BE2C (cell line): ENCODE results near the gene EXPH5.
"Not testable (repeated sequence)": the region's sequence is repeated elsewhere in the genome, so short reads cannot be mapped to it uniquely, and the experiment has no call there.

Source experiments
- DNase-seq: peaks from one replicate; pipeline ENCODE4 v3.0.0-alpha.2; 2020
- H3K27me3 ChIP-seq: fragments of 250-450 bp; sonication (Bioruptor Pico); 2 replicates; pipeline ENCODE4 v1.5.1; 2020; ENCODE audit warnings: mild to moderate bottlenecking
- H3K36me3 ChIP-seq: fragments of 250-450 bp; sonication (Bioruptor Pico); 2 replicates; pipeline ENCODE4 v1.5.1; 2020; ENCODE audit warnings: mild to moderate bottlenecking
- H3K4me1 ChIP-seq: fragments of 250-450 bp; sonication (Bioruptor Pico); 2 replicates; pipeline ENCODE4 v1.5.1; 2020
- H3K4me3 ChIP-seq: 2 replicates; pipeline ENCODE4 v1.5.1; 2011; ENCODE audit warnings: low read depth, low read length
- H3K9me3 ChIP-seq: fragments of 250-450 bp; sonication (Bioruptor Pico); 2 replicates; pipeline ENCODE4 v1.5.1; 2020
- TF ChIP-seq, protein P1 (sequence below): IDR thresholded peaks from 2 replicates; pipeline ENCODE4 v1.5.1; 2012; ENCODE audit warnings: mild to moderate bottlenecking, low read depth, low read length

Gene EXPH5

DNA sequence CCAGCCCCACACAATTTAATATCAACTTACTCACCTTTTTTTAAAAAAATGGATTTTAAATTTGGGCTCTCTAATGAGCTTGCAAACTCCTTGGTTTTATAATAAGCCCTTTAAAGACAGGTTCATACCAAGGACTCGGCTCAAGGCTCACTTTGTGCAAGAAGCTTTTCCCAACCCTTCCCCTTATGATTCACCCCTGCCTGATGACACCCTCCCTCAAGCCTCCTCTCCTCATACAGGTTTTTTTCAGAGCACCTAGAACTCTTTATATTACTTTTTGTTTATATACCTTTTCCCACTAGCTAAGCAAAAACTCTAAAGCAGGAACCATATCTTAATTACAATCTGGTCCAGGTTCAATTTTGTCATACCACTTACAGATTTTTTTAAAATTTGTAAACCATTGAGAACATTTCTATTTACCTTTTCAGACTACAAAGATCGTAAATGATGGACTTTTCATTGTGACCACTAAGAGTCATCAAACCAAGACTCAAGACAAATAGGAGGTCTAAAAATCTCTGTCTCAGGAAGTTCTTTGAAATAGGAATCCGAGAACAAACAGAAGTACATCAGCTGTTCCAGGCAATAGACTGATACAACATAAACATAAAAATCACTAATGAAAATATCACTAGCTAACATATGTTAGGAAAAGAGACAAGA, 13.1 kb upstream of the EXPH5 start:
- H3K4me1 ChIP-seq = no peaks in the 10 kb centered on the region
- DNase-seq = no peak
- no peaks in the 10 kb centered on the region for H3K36me3 ChIP-seq
- no peaks in the 10 kb centered on the region for H3K9me3 ChIP-seq
- TF ChIP-seq, protein P1, sequence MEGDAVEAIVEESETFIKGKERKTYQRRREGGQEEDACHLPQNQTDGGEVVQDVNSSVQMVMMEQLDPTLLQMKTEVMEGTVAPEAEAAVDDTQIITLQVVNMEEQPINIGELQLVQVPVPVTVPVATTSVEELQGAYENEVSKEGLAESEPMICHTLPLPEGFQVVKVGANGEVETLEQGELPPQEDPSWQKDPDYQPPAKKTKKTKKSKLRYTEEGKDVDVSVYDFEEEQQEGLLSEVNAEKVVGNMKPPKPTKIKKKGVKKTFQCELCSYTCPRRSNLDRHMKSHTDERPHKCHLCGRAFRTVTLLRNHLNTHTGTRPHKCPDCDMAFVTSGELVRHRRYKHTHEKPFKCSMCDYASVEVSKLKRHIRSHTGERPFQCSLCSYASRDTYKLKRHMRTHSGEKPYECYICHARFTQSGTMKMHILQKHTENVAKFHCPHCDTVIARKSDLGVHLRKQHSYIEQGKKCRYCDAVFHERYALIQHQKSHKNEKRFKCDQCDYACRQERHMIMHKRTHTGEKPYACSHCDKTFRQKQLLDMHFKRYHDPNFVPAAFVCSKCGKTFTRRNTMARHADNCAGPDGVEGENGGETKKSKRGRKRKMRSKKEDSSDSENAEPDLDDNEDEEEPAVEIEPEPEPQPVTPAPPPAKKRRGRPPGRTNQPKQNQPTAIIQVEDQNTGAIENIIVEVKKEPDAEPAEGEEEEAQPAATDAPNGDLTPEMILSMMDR = no peak
- H3K4me3 ChIP-seq = no peak overlapping the region
- no peaks in the 10 kb centered on the region for H3K27me3 ChIP-seq

DNA sequence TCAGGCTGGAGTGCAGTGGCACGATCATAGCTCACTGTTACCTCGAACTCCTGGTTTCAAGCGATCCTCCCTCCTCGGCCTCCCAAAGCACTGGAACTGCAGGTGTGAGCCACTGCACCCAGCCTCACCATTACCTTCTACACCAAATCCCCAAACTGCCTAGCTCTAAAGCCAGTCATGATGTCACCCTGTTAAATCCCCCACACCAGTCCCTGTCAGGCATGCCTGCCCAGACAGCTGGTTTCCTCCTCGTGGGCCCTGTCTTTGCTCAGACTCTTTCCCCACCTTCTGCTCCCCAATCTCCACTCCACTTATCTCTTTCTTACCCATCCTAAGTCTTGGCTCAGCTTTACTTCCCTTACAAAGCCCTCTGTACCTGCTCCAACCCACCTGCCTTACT, 12.5 kb upstream of the EXPH5 start:
- Histone ChIP-seq H3K36me3 (no peaks in the 10 kb centered on the region), H3K4me3 (no peak overlapping the region), H3K27me3 (no peaks in the 10 kb centered on the region), H3K4me1 (no peaks in the 10 kb centered on the region), H3K9me3 (no peaks in the 10 kb centered on the region)
- DNase-seq = no peak
- TF ChIP-seq, protein P1 = no peak

DNA sequence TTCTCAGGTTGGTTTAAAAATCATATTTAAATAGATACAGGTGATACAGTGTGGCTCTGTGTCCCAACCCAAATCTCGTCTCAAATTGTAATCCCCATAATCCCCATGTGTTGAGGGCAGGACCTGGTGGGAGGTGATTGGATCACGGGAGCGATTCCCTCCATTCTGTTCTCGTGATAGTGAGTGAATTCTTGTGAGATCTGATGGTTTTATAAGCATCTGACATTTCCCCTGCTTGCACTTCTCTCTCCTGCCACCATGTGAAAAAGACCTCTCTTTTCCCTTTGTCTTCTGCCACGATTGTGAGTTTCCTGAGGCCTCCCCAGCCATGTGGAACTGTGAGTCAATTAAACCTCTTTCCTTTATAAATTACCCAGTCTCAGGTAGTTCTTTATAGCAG, 9.2 kb upstream of the EXPH5 start:
- not testable (repeated sequence) for H3K36me3 ChIP-seq, H3K27me3 ChIP-seq, H3K4me3 ChIP-seq, H3K9me3 ChIP-seq, DNase-seq, H3K4me1 ChIP-seq

- H3K36me3 ChIP-seq = no peaks in the 10 kb centered on the region
- peaks cover 10% of the 10 kb centered on the region for H3K27me3 ChIP-seq
- TF ChIP-seq, protein P1 = no peak
- no peaks in the 10 kb centered on the region for H3K4me1 ChIP-seq
- no peak overlapping the region for H3K4me3 ChIP-seq
- DNase-seq = no peak
- no peaks in the 10 kb centered on the region for H3K9me3 ChIP-seq
These were observed 7.6 kb upstream of the EXPH5 start for GRCh38 chr11:108601150-108601549.

DNA sequence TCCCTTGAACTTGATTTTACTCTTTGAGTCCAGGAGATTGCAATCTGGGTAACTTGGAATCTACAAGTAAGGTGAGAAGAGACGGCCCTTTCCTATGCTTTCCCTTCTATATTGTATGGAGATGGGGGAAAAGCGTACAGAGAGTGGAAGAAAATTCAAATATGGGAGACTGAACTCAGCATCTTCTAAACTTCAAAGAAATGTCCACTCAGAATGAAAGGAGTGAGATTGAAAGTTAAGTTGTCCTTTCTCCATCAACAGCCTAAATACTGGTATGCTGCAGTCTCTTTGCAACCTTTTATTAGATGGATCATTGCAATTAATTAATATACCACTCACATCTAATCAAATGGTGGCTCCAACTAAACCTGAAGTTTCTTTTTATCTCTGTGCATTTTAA, 6.4 kb upstream of the EXPH5 start:
- TF ChIP-seq, protein P1 = no peak
- Histone ChIP-seq H3K27me3 (peaks cover 16% of the 10 kb centered on the region), H3K9me3 (no peaks in the 10 kb centered on the region), H3K4me1 (no peaks in the 10 kb centered on the region), H3K4me3 (no peak overlapping the region), H3K36me3 (no peaks in the 10 kb centered on the region)
- no peak for DNase-seq

- no peaks in the 10 kb centered on the region for H3K9me3 ChIP-seq
- no peak overlapping the region for H3K4me3 ChIP-seq
- no peaks in the 10 kb centered on the region for H3K4me1 ChIP-seq
- no peak for DNase-seq
- peaks cover 23% of the 10 kb centered on the region for H3K27me3 ChIP-seq
- no peaks in the 10 kb centered on the region for H3K36me3 ChIP-seq
- TF ChIP-seq, protein P1 = no peak
These were observed 4.3 kb upstream of the EXPH5 start for GRCh38 chr11:108597736-108598355.
